ENCODE measurements around the gene TRIM7. TPM values are rescaled to one million over a fixed set of nuclear protein-coding genes. Genes with fewer than 3 reads are reported as not detected.

The TRIM7 gene
- total and polyA plus RNA-seq, 8 donors: 1.9 to 11.1 (median 3.1) TPM

GRCh38 chr5:181168595-181169118 is 36.3 kb downstream of the TRIM7 start:
- intact Hi-C loops (cut with DNase I): no loop called here
- peaks cover 8 to 48% (median 21%) of the 10 kb centered on the region in 4 donors for H3K27me3 ChIP-seq
- ATAC-seq: no peak
- peaks cover 0 to 3% (median 0%) of the 10 kb centered on the region in 3 donors for H3K4me1 ChIP-seq
- FAIRE-seq: no peak
- no peak overlapping the region for H3K27ac ChIP-seq
- WGBS, 2 donors: 26 to 29% methylated on average over 14 of the region's 14 CpGs
- H3K9me3 ChIP-seq: no peaks in the 10 kb centered on the region
- no peak for TF ChIP-seq CTCF (IDR thresholded peaks at IDR 0.05)
- no peak for DNase-seq
- H3K36me3 ChIP-seq: no peaks in the 10 kb centered on the region
- H3K4me3 ChIP-seq: no peak overlapping the region

GRCh38 chr5:181167814-181168488 is 37.0 kb downstream of the TRIM7 start:
- Histone ChIP-seq H3K27ac (no peak overlapping the region), H3K4me1 (peaks cover 0 to 3% (median 0%) of the 10 kb centered on the region in 3 donors), H3K27me3 (peaks cover 8 to 48% (median 20%) of the 10 kb centered on the region in 4 donors), H3K36me3 (no peaks in the 10 kb centered on the region), H3K9me3 (no peaks in the 10 kb centered on the region), H3K4me3 (no peak overlapping the region)
- peak in 1 of 4 donors; percentile 46 for ATAC-seq
- no peak for FAIRE-seq
- WGBS, 2 donors: 16 to 17% methylated on average over 11 of the region's 11 CpGs
- peak in 1 of 4 donors; percentile 20 for TF ChIP-seq CTCF (IDR thresholded peaks at IDR 0.05)
- DNase-seq: no peak
- intact Hi-C loops (cut with DNase I): no loop called here

- peaks cover 0 to 3% (median 0%) of the 10 kb centered on the region in 3 donors for H3K4me1 ChIP-seq
- H3K27me3 ChIP-seq: peaks cover 3 to 39% (median 19%) of the 10 kb centered on the region in 4 donors
- TF ChIP-seq CTCF (IDR thresholded peaks at IDR 0.05): no peak
- H3K27ac ChIP-seq: no peak overlapping the region
- DNase-seq: no peak
- no peak for FAIRE-seq
- WGBS, 2 donors: 53 to 68% methylated on average over 6 of the region's 6 CpGs
- H3K36me3 ChIP-seq: no peaks in the 10 kb centered on the region
- H3K4me3 ChIP-seq: no peak overlapping the region
- no peak for ATAC-seq
- intact Hi-C loops (cut with DNase I): no loop called here
- no peaks in the 10 kb centered on the region for H3K9me3 ChIP-seq
These were observed 37.9 kb downstream of the TRIM7 start for GRCh38 chr5:181166812-181167733.

- intact Hi-C loops (cut with DNase I): no loop called here
- Histone ChIP-seq H3K9me3 (no peaks in the 10 kb centered on the region), H3K4me1 (peaks cover 0 to 3% (median 0%) of the 10 kb centered on the region in 3 donors), H3K27ac (no peak overlapping the region), H3K27me3 (peaks cover 0 to 16% (median 8%) of the 10 kb centered on the region in 4 donors), H3K36me3 (no peaks in the 10 kb centered on the region), H3K4me3 (no peak overlapping the region)
- TF ChIP-seq CTCF (IDR thresholded peaks at IDR 0.05): no peak
- DNase-seq: no peak
- ATAC-seq: no peak
- FAIRE-seq: no peak
- 21 to 24% methylated on average over 40 to 49 of the region's 52 CpGs for WGBS, 2 donors
These were observed 40.7 kb downstream of the TRIM7 start for GRCh38 chr5:181164076-181164952.
